ENCODE data around the gene TOP3B. TPM values are rescaled to one million over a fixed set of nuclear protein-coding genes. Genes with fewer than 3 reads are reported as not detected.

TOP3B gene
- total RNA-seq, 1 experiment from 2014 or later: 29.1 TPM

DNA sequence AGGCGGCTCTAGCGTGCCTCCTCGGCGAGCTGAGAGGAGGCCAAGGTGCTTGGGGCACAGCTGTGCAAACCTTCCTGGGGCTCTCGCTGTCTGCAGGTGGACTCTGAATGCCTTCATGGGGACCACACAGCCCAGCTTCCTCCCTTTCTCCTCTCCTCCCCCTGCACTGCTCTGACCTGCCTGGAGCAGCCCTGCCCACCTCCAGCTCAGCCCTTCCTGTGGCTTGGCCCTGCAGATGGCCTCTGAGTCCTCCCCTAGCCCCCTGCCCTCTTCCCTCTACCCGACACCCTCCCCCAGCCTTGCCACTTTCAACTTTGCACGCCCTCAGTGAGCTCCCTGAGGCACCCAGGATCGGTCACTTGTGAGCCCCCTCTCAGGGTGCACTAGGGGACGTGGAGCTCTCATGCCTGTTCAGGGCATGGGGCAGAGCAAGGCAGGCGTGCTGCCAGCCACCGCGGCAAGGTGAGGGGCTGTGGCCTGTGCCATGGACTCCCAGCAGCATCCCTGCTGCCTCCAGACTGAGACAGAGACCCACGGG lies 61.3 kb downstream of the TOP3B start:
- CTCF ChIA-PET: no interaction called here
- no TSS peak for BruUV-seq (replicated peaks)
- POLR2A ChIA-PET: no interaction called here
- DNase-seq (ENCODE audit: low read depth, low spot score) (no peak), ATAC-seq (no peak)
- Histone ChIP-seq H3K4me3 (ENCODE audit: low read depth in 2 of 2, low read length in 2 of 2) (no peak overlapping the region), H3K27ac (ENCODE audit: low read length) (no peak overlapping the region), H3K9me3 (ENCODE audit: control insufficient read depth, insufficient read depth, low read depth, low read length) (no peaks in the 10 kb centered on the region), H3K4me1 (ENCODE audit: control insufficient read depth, insufficient read depth, low read length) (no peaks in the 10 kb centered on the region; the same call in 1 of the 2 replicates), H3K36me3 (ENCODE audit: control insufficient read depth, insufficient read depth, low read length) (no peaks in the 10 kb centered on the region), H3K27me3 (ENCODE audit: control insufficient read depth, insufficient read depth, low read length) (no peaks in the 10 kb centered on the region)
- TF ChIP-seq TCF7L2 (IDR thresholded peaks at IDR 0.05; ENCODE audit: low read depth, low read length): no peak
- intact Hi-C loops (cut with micrococcal nuclease; ENCODE audit: unreplicated experiment) (no loop called here), in situ Hi-C loops (cut with HindIII; ENCODE audit: low pct_unique_long_range_greater_than_20kb, low sequenced_read_pairs) (no loop called here)

DNA sequence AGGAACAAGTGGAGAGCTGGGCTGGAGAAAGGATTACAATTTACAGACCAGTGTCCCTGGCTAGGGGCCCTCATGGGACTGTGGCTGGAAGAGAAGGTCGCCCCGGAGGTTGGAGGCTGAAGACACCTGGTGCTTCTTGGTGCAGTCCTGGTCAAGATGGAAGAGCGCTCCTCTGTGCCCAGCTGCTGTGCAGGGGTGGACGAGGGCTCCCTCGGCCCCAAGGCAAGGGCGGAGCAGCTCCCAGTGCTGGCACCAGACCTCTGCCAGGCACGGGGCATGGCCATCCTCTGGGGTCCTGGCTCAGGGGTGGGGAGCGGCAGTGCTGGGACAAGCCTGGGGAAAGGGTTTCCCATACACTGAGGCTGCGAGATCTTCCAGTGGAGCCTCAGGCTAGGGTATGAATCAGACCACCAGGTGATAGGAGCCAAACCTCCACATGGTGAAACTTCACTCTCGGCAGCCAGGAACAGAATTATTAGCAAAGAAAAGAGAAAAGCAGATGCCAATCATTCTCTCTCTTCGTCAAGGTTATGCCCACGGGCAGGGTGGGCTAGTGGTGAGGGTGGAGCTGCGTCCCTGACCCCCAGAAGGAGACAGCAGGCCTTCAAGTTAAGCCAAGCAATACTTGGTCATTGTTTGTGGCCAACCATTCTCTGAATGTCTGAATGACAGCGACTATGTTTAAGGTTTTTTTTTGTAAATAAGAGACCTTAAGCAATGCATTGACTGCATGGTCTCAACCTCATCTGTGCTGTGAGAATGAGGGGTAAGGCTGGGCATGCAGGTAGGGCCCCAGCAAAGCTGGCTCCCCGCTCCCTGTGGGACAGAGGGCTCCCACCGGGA lies 62.0 kb downstream of the TOP3B start:
- in situ Hi-C loops (cut with HindIII; ENCODE audit: low pct_unique_long_range_greater_than_20kb, low sequenced_read_pairs) (no loop called here), intact Hi-C loops (cut with micrococcal nuclease; ENCODE audit: unreplicated experiment) (no loop called here)
- H3K27ac ChIP-seq (ENCODE audit: low read length): no peak overlapping the region
- no peaks in the 10 kb centered on the region for H3K9me3 ChIP-seq (ENCODE audit: control insufficient read depth, insufficient read depth, low read depth, low read length)
- DNase-seq (ENCODE audit: low read depth, low spot score) (no peak), ATAC-seq (no peak)
- H3K4me1 ChIP-seq (ENCODE audit: control insufficient read depth, insufficient read depth, low read length): no peaks in the 10 kb centered on the region; the same call in 1 of the 2 replicates
- TF ChIP-seq POLR2AphosphoS5 (IDR thresholded peaks at IDR 0.05; ENCODE audit: low read depth, low read length) (no peak), SIN3A (IDR thresholded peaks at IDR 0.05; ENCODE audit: borderline replicate concordance, insufficient read depth, low read depth, low read length) (no peak), TCF7L2 (IDR thresholded peaks at IDR 0.05; ENCODE audit: low read depth, low read length) (no peak)
- TF ChIP-seq, protein P1, sequence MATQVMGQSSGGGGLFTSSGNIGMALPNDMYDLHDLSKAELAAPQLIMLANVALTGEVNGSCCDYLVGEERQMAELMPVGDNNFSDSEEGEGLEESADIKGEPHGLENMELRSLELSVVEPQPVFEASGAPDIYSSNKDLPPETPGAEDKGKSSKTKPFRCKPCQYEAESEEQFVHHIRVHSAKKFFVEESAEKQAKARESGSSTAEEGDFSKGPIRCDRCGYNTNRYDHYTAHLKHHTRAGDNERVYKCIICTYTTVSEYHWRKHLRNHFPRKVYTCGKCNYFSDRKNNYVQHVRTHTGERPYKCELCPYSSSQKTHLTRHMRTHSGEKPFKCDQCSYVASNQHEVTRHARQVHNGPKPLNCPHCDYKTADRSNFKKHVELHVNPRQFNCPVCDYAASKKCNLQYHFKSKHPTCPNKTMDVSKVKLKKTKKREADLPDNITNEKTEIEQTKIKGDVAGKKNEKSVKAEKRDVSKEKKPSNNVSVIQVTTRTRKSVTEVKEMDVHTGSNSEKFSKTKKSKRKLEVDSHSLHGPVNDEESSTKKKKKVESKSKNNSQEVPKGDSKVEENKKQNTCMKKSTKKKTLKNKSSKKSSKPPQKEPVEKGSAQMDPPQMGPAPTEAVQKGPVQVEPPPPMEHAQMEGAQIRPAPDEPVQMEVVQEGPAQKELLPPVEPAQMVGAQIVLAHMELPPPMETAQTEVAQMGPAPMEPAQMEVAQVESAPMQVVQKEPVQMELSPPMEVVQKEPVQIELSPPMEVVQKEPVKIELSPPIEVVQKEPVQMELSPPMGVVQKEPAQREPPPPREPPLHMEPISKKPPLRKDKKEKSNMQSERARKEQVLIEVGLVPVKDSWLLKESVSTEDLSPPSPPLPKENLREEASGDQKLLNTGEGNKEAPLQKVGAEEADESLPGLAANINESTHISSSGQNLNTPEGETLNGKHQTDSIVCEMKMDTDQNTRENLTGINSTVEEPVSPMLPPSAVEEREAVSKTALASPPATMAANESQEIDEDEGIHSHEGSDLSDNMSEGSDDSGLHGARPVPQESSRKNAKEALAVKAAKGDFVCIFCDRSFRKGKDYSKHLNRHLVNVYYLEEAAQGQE (IDR thresholded peaks at IDR 0.05; ENCODE audit: insufficient read depth in 1 of 2, low read depth in 2 of 2, low read length in 1 of 2): no peak
- TF ChIP-seq, protein P2, sequence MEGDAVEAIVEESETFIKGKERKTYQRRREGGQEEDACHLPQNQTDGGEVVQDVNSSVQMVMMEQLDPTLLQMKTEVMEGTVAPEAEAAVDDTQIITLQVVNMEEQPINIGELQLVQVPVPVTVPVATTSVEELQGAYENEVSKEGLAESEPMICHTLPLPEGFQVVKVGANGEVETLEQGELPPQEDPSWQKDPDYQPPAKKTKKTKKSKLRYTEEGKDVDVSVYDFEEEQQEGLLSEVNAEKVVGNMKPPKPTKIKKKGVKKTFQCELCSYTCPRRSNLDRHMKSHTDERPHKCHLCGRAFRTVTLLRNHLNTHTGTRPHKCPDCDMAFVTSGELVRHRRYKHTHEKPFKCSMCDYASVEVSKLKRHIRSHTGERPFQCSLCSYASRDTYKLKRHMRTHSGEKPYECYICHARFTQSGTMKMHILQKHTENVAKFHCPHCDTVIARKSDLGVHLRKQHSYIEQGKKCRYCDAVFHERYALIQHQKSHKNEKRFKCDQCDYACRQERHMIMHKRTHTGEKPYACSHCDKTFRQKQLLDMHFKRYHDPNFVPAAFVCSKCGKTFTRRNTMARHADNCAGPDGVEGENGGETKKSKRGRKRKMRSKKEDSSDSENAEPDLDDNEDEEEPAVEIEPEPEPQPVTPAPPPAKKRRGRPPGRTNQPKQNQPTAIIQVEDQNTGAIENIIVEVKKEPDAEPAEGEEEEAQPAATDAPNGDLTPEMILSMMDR (IDR thresholded peaks at IDR 0.05): no peak
- BruUV-seq (replicated peaks): no TSS peak
- no peak overlapping the region for H3K4me3 ChIP-seq (ENCODE audit: low read depth in 2 of 2, low read length in 2 of 2)
- H3K36me3 ChIP-seq (ENCODE audit: control insufficient read depth, insufficient read depth, low read length): no peaks in the 10 kb centered on the region
- ChIA-PET CTCF (no interaction called here), POLR2A (no interaction called here)
- H3K27me3 ChIP-seq (ENCODE audit: control insufficient read depth, insufficient read depth, low read length): no peaks in the 10 kb centered on the region
